H1 (cell line): ENCODE data around the gene PVALB.

Experiments
- ATF3 ChIP-seq: IDR thresholded peaks from 2 replicates; pipeline ENCODE4 v1.6.1; 2011; ENCODE audit warnings: low read depth, mild to moderate bottlenecking, low read length; ENCODE audit not compliant: insufficient read depth
- CTCF ChIP-seq, 3 experiments: IDR thresholded peaks; 1 replicate in 2 of 3; 2 replicates in 1 of 3; pipeline versions ENCODE4 v1.5.1 to v1.6.1; 2011; ENCODE audit warnings: low read length in 3 of 3, mild to moderate bottlenecking in 3 of 3, inconsistent platforms in 2 of 3, low read depth in 1 of 3, moderate library complexity in 1 of 3; ENCODE audit not compliant: insufficient read depth in 1 of 3; ENCODE audit errors: control extremely low read depth in 1 of 3
- EZH2 ChIP-seq: fragments of 200-600 bp; sonication (generic); IDR thresholded peaks from 2 replicates; pipeline ENCODE4 v1.7.1; 2012; ENCODE audit warnings: low read depth, mild to moderate bottlenecking, moderate library complexity, low read length, inconsistent platforms; ENCODE audit not compliant: severe bottlenecking
- POLR2AphosphoS5 ChIP-seq: IDR thresholded peaks from 2 replicates; pipeline ENCODE4 v1.6.1; 2011; ENCODE audit warnings: low read depth, low read length
- SIN3A ChIP-seq, 2 experiments: IDR thresholded peaks in 1 of 2; conservative IDR thresholded peaks in 1 of 2; 2 replicates each; pipeline ENCODE4 v1.6.1; 2011 to 2012; ENCODE audit warnings: low read length in 2 of 2, improper control_type of control experiment in 1 of 2, low read depth in 1 of 2, mild to moderate bottlenecking in 1 of 2
- SIX5 ChIP-seq: IDR thresholded peaks from 2 replicates; pipeline ENCODE4 v1.6.1; 2011; ENCODE audit warnings: mild to moderate bottlenecking, low read depth, low read length
- SP1 ChIP-seq: IDR thresholded peaks from 2 replicates; pipeline ENCODE4 v1.6.1; 2011; ENCODE audit warnings: low read depth, low read length
- TEAD4 ChIP-seq: IDR thresholded peaks from 2 replicates; pipeline ENCODE4 v1.6.1; 2012; ENCODE audit warnings: low read depth, low read length, inconsistent platforms, mixed read lengths
- ZNF274 ChIP-seq: IDR thresholded peaks from 2 replicates; pipeline ENCODE4 v1.7.0; 2012; ENCODE audit warnings: low read length, borderline replicate concordance; ENCODE audit errors: extremely low read depth

GRCh38 chr22:36803358-36803757, 13.5 kb downstream of the PVALB start:
- TF ChIP-seq SIN3A (conservative IDR thresholded peaks at IDR 0.05 in 1 of 2, IDR thresholded peaks at IDR 0.05 in 1 of 2; ENCODE audit: low read depth in 1 of 2, low read length in 2 of 2): no peak
- TF ChIP-seq EZH2: no peak
- TF ChIP-seq POLR2AphosphoS5: no peak
- no peak for TF ChIP-seq SIX5
- no peak for TF ChIP-seq CTCF (IDR thresholded peaks at IDR 0.05; ENCODE audit: control extremely low read depth in 1 of 3, insufficient read depth in 1 of 3, low read depth in 1 of 3, low read length in 3 of 3)
- TF ChIP-seq ZNF274: no peak
- TF ChIP-seq ATF3: no peak
- TF ChIP-seq SP1: no peak
- TF ChIP-seq TEAD4: no peak
